Upper lobe of left lung (tissue), 6 donors: ENCODE measurements around the gene PANK3. TPM values are rescaled to one million over a fixed set of nuclear protein-coding genes. Genes with fewer than 3 reads are reported as not detected.

Experiments used
- ATAC-seq, 2 donors: fragments of 200-7000 bp; cut with Tn5 transposase; one replicate each; pipeline ENCODE4 v1.9.1; 2022; ENCODE audit warnings: mild to moderate bottlenecking in 2 of 2, moderate library complexity in 2 of 2; ENCODE audit not compliant: low FRiP score in 2 of 2
- DNase-seq, 2 donors: peaks; one replicate each; pipeline ENCODE4 v3.0.0-alpha.2; 2019 to 2020
- H3K27ac ChIP-seq, 4 donors: fragments of 200-600 bp; sonication (generic); one replicate each; pipeline ENCODE4 v1.5.1; 2016 to 2019
- H3K27me3 ChIP-seq, 4 donors: fragments of 200-600 bp; sonication (generic); one replicate each; pipeline ENCODE4 v1.5.1; 2017 to 2019
- H3K36me3 ChIP-seq, 4 donors: fragments of 200-600 bp; sonication (generic); one replicate each; pipeline ENCODE4 v1.5.1; 2016 to 2019
- H3K4me1 ChIP-seq, 4 donors: fragments of 200-600 bp; sonication (generic); one replicate each; pipeline ENCODE4 v1.5.1; 2018 to 2019
- H3K4me3 ChIP-seq, 4 donors: fragments of 200-600 bp; sonication (generic); one replicate each; pipeline ENCODE4 v1.5.1; 2017 to 2019; ENCODE audit warnings: mild to moderate bottlenecking in 2 of 4, moderate library complexity in 1 of 4
- H3K9me3 ChIP-seq, 4 donors: fragments of 200-600 bp; sonication (generic); one replicate each; pipeline ENCODE4 v1.5.1; 2018 to 2019
- EP300 ChIP-seq, 4 donors: sonication (generic); formaldehyde crosslinking; IDR thresholded peaks; one replicate each; pipeline ENCODE4 v1.5.1; 2017; ENCODE audit warnings: antibody characterized with exemption in 4 of 4, control low read depth in 2 of 4
- POLR2A ChIP-seq, 4 donors: fragments of 450-650 bp; IDR thresholded peaks; one replicate each; pipeline ENCODE4 v1.5.1; 2016 to 2017; ENCODE audit warnings: antibody characterized with exemption in 4 of 4, mild to moderate bottlenecking in 2 of 4
- POLR2AphosphoS5 ChIP-seq, 2 donors: sonication (generic); formaldehyde crosslinking; IDR thresholded peaks; one replicate each; pipeline ENCODE4 v1.5.1; 2017; ENCODE audit warnings: antibody characterized with exemption in 2 of 2
- WGBS, 2 donors: methylation state at CpG; one replicate each; pipeline ENCODE4 v1.1.5; 2017 to 2018; 5-methylcytosine and 5-hydroxymethylcytosine counted together
- total RNA-seq, 6 donors: library from RNA; depleted of rRNA in 4 of 6; stranded (reverse); fragments of >200 nt in 4 of 6; gene quantifications; one replicate each; pipeline versions ENCODE4 v1.1.0 to v1.2.1, GENCODE V29; 2016 to 2021
- TF ChIP-seq, protein P1 (sequence below), 6 experiments: fragments of 450-650 bp in 4 of 6; fragments of 200-600 bp in 2 of 6; sonication (generic) in 2 of 6; IDR thresholded peaks; one replicate each; pipeline ENCODE4 v1.5.1; 2016 to 2019; ENCODE audit warnings: antibody characterized with exemption in 6 of 6
- donor health status: DM: no; HTN: no; CAD: no; lungs with moderate emphysema.
- donor health status: DM: no; HTN: yes; CAD: no; lungs with severe emphysema.

The PANK3 gene
- total RNA-seq, 6 donors from 2014 or later = 11.5 to 59.2 (median 38.6) TPM

DNA sequence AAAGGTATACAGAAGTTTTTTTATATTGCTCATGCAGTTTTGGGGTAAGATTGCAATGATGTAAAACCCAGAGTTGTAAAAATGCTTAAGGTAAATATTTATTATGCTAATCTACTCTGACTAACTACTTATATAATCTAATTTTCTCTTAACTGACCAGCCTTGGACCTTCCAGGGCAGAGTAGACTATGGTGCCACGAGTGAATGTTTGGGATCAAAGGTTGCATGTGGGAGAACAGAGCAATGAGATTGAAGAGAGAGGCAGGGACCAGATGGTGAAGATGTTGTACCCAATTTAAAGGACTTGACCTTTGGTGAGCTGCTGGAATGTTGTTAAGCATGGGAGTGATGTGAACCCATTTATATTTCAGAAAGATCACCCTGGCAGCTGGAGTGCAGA is 34.8 kb upstream of the PANK3 start:
- Histone ChIP-seq H3K4me3 (no peak overlapping the region), H3K4me1 (no peaks in the 10 kb centered on the region), H3K27ac (no peak overlapping the region), H3K9me3 (no peaks in the 10 kb centered on the region), H3K36me3 (no peaks in the 10 kb centered on the region), H3K27me3 (no peaks in the 10 kb centered on the region)
- DNase-seq (no peak), ATAC-seq (no peak)
- no peak for TF ChIP-seq POLR2AphosphoS5 (IDR thresholded peaks at IDR 0.05)
- 61 to 76% methylated on average over 1 of the region's 1 CpG for WGBS, 2 donors

GRCh38 chr5:168613396-168613795 is 34.2 kb upstream of the PANK3 start:
- H3K36me3 ChIP-seq = no peaks in the 10 kb centered on the region
- TF ChIP-seq POLR2A (IDR thresholded peaks at IDR 0.05) (no peak), POLR2AphosphoS5 (IDR thresholded peaks at IDR 0.05) (no peak), EP300 (IDR thresholded peaks at IDR 0.05) (no peak)
- TF ChIP-seq, protein P1, sequence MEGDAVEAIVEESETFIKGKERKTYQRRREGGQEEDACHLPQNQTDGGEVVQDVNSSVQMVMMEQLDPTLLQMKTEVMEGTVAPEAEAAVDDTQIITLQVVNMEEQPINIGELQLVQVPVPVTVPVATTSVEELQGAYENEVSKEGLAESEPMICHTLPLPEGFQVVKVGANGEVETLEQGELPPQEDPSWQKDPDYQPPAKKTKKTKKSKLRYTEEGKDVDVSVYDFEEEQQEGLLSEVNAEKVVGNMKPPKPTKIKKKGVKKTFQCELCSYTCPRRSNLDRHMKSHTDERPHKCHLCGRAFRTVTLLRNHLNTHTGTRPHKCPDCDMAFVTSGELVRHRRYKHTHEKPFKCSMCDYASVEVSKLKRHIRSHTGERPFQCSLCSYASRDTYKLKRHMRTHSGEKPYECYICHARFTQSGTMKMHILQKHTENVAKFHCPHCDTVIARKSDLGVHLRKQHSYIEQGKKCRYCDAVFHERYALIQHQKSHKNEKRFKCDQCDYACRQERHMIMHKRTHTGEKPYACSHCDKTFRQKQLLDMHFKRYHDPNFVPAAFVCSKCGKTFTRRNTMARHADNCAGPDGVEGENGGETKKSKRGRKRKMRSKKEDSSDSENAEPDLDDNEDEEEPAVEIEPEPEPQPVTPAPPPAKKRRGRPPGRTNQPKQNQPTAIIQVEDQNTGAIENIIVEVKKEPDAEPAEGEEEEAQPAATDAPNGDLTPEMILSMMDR (IDR thresholded peaks at IDR 0.05) = no peak
- no peaks in the 10 kb centered on the region for H3K27me3 ChIP-seq
- 35 to 45% methylated on average over 2 of the region's 2 CpGs for WGBS, 2 donors
- no peaks in the 10 kb centered on the region for H3K9me3 ChIP-seq
- DNase-seq (no peak), ATAC-seq (no peak)
- H3K27ac ChIP-seq = no peak overlapping the region
- H3K4me1 ChIP-seq = no peaks in the 10 kb centered on the region
- no peak overlapping the region for H3K4me3 ChIP-seq

DNA sequence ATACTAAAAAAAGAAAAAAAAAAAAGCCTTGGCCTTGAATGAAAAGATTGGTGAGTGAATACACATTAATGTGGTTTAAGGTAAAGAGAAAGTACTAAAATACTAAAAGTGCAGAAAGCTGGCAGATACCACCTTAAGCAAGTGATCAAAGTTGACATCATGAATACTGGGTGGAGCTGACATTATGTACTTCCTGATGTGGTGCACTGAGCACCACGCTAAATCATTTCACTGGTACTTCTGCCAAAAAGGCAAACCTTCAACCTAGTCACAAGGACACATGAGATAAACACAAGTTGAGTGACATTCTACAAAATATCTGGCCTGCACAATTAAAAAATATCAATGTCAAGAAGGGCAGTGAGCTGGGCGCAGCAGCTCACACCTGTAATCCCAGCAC is 33.8 kb upstream of the PANK3 start:
- no peaks in the 10 kb centered on the region for H3K36me3 ChIP-seq
- no peak overlapping the region for H3K27ac ChIP-seq
- H3K9me3 ChIP-seq = no peaks in the 10 kb centered on the region
- 24 to 32% methylated on average over 2 of the region's 2 CpGs for WGBS, 2 donors
- TF ChIP-seq POLR2A (IDR thresholded peaks at IDR 0.05) = no peak
- no peak for TF ChIP-seq POLR2AphosphoS5 (IDR thresholded peaks at IDR 0.05)
- TF ChIP-seq, protein P1 (IDR thresholded peaks at IDR 0.05) = no peak
- TF ChIP-seq EP300 (IDR thresholded peaks at IDR 0.05) = no peak
- no peaks in the 10 kb centered on the region for H3K4me1 ChIP-seq
- H3K27me3 ChIP-seq = no peaks in the 10 kb centered on the region
- DNase-seq = no peak
- no peak overlapping the region for H3K4me3 ChIP-seq
- ATAC-seq = peak in 1 of 2 donors; percentile 32

DNA sequence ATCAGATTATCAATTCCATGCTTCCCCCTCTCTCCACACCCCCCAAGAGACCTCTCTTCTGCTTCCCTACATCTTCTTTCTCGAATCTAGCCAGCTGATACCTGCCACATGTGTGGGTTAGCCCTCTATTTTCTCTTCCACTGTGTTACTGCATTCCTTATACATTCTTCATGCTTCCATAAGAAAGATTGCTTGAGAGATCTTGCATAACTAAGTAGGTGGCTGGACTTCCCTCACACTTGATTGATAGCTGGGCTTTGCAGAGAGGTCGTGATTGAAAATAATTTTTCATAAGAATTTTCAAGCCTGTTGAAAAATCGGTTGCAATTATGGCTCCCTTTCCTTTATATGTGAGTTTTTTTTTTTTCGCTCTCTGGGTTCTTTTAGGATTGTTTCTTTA is 33.0 kb upstream of the PANK3 start:
- 75 to 79% methylated on average over 4 of the region's 4 CpGs for WGBS, 2 donors
- Histone ChIP-seq H3K9me3 (no peaks in the 10 kb centered on the region), H3K4me3 (no peak overlapping the region), H3K36me3 (no peaks in the 10 kb centered on the region), H3K4me1 (no peaks in the 10 kb centered on the region), H3K27ac (no peak overlapping the region), H3K27me3 (no peaks in the 10 kb centered on the region)
- no peak for ATAC-seq
- DNase-seq = no peak
- TF ChIP-seq POLR2AphosphoS5 (IDR thresholded peaks at IDR 0.05) (no peak), POLR2A (IDR thresholded peaks at IDR 0.05) (no peak), EP300 (IDR thresholded peaks at IDR 0.05) (no peak)
- TF ChIP-seq, protein P1 (IDR thresholded peaks at IDR 0.05) = no peak

GRCh38 chr5:168611165-168611564 is 32.0 kb upstream of the PANK3 start:
- H3K27ac ChIP-seq = no peak overlapping the region
- ATAC-seq (no peak), DNase-seq (no peak)
- H3K36me3 ChIP-seq = no peaks in the 10 kb centered on the region
- TF ChIP-seq EP300 (IDR thresholded peaks at IDR 0.05) = no peak
- TF ChIP-seq, protein P1 (IDR thresholded peaks at IDR 0.05) = no peak
- no peak for TF ChIP-seq POLR2A (IDR thresholded peaks at IDR 0.05)
- TF ChIP-seq POLR2AphosphoS5 (IDR thresholded peaks at IDR 0.05) = no peak
- no peaks in the 10 kb centered on the region for H3K27me3 ChIP-seq
- H3K4me3 ChIP-seq = no peak overlapping the region
- H3K4me1 ChIP-seq = no peaks in the 10 kb centered on the region
- 76 to 78% methylated on average over 7 of the region's 7 CpGs for WGBS, 2 donors
- H3K9me3 ChIP-seq = no peaks in the 10 kb centered on the region
